NCI-H2171 (cell line): ENCODE results near the gene OSBPL2.

Experiments
- DNase-seq: peaks from one replicate; lab custom pipeline; 2025; lab: John Stamatoyannopoulos, UW

Gene OSBPL2

DNA sequence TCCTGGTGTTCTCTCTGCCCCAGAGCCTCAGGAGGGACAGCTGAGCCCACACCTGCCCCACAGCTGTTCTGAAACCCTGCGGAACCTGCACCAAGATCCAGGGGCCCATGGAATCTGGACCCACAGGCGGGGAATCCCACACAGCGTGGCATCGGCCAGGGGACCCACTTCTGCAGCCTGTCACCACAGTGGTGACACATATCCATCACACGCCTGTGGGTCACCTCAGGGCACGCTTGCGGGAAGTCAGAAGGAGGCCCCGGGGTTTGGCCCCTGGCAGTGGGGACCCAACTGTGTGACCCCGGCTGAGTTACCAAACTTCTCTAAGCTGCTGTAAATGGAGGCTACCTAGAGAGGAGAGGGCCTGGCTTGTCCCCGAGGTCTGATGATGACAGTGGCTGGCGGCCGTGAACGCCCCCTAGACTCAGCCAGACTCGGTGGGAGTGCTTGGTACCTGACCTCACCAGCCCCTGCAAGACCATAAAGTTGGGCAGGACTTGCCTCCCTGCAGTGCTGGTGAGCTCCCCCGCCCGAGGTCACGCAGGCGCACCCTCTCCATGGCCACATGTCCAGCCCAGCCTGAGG lies 16.0 kb upstream of the OSBPL2 start:
- no peak for DNase-seq

- DNase-seq: no peak
These were observed 15.3 kb upstream of the OSBPL2 start for GRCh38 chr20:62222972-62223371.

- no peak for DNase-seq
These were observed 14.8 kb upstream of the OSBPL2 start for GRCh38 chr20:62223571-62223970.

DNA sequence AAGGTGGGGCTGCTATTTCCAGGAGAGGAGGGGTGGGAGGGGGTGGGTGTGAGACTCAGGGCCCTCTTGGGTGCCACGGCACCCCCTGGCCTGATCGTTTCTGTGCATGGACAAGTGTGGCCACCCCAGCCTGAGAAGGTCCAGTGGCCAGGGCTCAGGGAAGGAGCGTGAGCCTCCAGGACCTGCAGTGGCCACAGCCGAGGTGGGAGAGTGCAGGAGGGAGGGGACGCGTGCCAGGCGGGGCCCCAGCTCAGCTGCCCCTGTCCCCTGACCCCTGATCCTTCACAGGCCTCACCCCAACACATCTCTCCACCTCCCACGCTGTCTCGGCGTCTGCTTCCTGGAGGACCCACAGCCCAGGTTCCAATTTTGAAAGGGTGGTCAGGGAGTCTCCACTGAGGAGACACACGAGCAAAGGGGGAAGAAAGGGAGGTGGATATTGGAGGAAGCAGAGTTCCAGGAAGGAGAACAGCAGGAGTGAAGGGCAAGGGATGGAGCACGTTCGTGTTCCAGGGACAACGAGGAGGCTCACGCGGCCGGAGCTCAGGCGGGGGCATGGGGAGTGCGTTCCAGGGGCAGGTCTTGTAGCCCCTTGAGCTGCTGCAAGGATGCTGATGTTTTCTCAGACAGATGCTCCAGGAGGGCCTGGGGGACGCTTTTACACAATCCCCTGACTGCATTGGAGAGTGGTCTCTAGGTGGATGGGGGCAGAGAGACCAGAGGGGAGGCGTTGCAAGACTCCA lies 14.0 kb upstream of the OSBPL2 start:
- DNase-seq: no peak

- no peak for DNase-seq
These were observed 13.3 kb upstream of the OSBPL2 start for GRCh38 chr20:62225026-62225425.

DNA sequence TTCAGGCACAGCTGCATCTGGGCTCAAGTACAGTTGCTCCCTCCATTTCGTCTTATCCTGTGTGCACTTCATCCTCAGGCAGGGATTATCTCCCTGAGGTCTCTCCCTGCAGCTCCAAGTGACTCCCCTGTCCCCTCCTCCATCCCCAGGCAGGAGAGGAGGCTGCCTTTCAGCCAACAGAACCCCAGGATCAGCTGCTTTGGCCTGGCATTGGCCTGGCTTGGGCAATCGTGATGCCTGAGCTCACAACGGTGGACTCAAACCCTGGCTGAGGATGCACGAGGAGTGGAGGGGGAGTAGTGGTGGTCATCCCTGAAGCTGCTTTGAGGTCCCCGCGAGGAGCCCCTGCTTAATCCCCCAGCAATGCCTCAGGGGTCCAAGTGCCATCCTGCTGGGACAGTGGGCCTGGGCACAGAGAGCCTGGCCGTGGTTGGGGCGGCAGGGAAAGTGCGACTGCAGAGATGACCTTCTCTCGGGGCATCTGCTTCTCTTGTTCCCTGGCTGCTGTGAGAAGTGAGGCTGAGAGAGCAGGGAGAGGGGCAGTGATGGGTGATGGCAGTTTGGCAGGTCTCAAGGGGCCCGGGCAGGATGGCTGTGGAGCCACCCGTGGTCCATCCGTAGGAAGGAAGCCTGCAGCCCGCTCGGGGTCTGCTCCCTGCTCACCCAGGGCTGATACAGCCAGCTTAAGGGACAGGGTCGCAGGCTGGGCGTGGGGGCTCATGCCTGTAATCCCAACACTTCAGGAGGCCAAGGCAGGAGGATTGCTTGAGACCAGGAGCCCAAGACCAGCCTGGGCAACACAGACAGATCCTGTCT lies 12.3 kb upstream of the OSBPL2 start:
- no peak for DNase-seq

DNA sequence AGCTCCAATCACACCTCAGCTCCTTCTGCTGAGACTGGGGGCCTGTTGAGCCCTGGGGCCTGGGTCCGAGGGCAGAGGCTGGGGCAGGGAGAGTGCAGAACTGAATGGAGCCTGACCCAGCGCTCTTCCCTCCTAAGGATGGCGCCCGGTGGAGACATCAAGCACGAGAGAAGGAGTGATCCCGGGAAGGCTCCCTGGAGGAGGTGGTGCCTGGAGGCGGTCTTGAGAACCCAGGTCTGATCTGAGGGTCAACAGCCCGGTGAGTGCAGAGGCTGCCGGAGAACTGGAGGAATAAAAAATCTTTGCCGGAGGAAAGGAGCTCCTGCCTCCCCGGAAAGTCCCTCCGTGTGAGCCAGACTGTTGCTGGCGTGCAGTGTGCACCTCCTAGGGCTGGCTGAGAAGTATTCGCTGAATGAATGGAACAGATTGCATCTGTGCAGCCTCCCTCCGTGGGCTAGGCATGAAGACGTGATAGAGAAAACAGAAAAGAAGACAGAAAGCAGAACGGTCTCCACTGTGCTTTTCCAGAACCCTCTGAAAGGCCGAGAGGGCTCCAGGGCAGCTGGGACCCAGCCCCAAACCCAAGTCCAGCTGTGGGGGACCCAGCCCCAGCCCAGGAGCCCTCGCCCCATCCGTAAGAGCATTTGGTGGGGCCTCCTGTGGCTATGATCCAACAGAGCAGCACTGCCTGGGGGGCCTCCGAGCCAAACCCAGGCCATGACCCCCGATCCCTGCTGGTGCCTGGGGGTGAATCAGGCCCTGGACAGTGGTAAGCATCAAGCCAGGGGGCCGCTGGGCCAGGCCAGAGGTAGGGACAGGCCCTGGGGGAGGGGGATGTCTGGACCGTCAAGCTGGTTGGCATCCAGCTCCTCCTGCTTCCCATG lies 11.4 kb upstream of the OSBPL2 start:
- no peak for DNase-seq

- no peak for DNase-seq
These were observed 10.7 kb upstream of the OSBPL2 start for GRCh38 chr20:62227591-62227976.

DNA sequence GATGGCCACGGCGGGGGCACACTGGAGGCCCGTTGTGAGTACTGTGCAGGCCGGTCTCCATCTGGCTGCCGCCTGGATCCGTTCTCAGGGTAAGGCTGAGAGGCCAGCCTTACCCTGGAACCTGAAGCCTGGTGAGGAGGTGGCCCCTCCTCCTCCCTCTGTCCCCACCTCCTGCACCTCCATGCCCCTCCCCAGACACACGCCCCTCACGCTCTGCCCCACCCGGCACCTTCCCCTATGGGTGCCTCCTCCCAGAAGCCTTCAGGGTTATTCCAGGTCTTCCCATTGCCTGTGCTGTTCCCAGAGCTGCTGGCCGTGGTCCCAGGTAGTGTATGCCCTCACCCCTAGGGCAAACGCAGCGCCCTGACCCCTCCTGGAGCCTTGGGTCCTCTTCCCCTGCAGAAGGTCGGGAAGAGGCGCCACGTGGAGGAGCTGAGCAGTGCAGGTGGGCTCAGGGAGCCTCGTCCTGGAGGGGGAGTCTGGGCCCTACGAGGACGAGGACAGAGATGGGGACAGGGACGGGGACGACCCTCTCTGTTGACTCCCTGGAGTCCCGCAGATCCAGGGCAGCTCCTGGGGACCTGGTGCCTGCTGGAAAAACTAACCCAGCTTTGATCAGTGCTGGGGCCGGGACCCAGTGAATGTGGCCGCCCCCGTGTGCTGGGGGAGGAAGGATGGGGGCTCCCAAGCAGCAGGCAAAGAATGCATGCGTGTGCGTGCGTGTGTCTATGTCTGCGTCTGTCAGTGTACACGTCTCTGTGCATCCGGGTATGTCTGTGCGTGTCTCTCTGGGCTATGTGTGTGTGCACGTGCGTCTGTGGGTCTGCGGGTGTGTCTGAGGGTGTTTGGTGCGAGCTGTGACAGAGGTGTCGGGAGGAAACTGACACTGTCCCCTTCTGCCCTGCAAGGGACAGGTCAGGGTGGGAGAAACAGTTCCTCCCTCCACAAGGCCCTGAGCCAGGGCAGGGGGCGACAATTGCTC lies 10.1 kb upstream of the OSBPL2 start:
- DNase-seq: no peak

GRCh38 chr20:62228982-62229545 lies 9.3 kb upstream of the OSBPL2 start:
- no peak for DNase-seq

- no peak for DNase-seq
These were observed 8.7 kb upstream of the OSBPL2 start for GRCh38 chr20:62229667-62230066.

- no peak for DNase-seq
These were observed 8.0 kb upstream of the OSBPL2 start for GRCh38 chr20:62230276-62230675.

GRCh38 chr20:62230696-62231095 lies 7.6 kb upstream of the OSBPL2 start:
- no peak for DNase-seq

DNA sequence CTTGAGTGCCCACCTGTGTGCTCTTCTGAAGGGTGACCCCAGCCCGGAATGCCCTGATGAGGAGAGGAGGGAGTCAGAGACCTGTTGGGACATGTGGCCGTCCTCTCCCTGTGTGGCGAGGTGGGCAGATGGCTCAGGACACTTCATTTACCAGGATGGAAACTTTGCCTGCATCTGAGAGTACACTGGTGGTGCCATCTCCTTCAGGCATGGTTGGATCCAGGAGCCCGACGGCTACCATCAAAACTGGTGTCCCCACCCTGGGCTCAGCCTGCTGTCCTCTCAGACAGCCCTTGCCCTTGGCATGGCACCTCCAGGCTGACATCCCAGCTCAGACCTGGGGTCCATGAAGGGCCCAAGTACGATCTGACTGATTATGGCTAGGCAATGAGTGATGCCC lies 7.0 kb upstream of the OSBPL2 start:
- no peak for DNase-seq

DNA sequence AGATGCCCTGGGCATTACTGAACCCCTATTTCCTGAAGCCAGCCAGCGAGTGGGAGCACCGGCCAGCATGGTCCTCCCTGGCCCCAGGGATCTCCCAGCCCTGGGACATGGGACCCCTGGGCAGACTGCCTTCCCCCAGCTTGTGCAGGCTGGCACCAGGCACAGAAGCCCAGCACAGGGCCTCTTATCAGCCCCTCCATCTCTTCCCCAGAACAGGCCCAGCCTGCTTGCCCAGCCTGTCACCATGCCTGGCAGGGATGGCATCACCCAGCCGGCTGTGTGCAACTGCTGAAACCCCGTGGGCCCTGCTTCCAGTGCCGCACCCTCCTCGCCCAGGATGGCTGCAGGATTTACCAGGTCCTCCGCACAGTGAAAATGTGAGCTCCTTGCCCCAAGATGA lies 6.1 kb upstream of the OSBPL2 start:
- no peak for DNase-seq

- DNase-seq: no peak
These were observed 5.3 kb upstream of the OSBPL2 start for GRCh38 chr20:62232770-62233645.

- no peak for DNase-seq
These were observed 4.6 kb upstream of the OSBPL2 start for GRCh38 chr20:62233684-62234083.

- DNase-seq: no peak
These were observed 4.0 kb upstream of the OSBPL2 start for GRCh38 chr20:62234339-62234738.

- no peak for DNase-seq
These were observed 3.1 kb upstream of the OSBPL2 start for GRCh38 chr20:62235001-62235776.
